HG02759 (cell line): ENCODE data around the gene RASSF8.

Experiments used
- ATAC-seq: cut with Tn5 transposase; IDR thresholded peaks from one replicate; pipeline ENCODE4 v1.9.1; 2021; ENCODE audit warnings: mild to moderate bottlenecking, moderate library complexity; ENCODE audit not compliant: unreplicated experiment

RASSF8 gene

DNA sequence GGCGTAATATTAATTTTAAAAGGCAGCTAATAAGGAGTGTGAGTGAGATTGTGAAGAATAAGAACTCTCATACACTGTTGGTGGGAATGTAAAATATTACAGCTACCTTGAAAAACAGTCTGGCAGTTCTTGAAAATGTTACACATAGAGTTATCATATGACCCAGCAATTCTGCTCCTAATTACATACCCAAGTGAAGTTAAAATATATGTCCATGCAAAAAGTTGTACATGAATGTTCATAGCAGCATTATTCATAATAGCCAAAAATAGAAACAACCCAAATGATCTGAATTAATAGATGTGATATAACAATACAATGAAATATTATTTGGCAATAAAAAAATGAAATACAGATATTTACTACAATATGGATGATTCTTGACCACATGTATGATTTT, 68.2 kb downstream of the RASSF8 start:
- ATAC-seq, result no peak

DNA sequence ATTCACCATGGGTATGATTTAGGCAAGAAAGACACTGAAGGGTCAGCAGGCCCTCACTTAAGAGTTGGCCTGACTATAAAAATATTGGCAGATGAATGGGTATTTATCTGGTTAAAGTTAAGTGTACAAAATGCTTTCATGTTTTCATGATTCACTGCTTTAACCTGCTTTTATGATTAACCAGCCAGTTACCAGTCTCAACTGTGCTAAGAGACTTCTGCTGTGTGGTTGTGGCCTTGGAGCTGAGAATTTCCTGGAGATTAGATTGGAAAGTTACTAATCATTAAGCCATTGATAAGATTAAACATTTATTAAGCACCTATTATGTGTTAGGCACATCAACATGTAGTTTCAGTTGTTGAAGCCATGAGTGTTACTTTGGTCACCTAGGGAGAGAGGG, 68.9 kb downstream of the RASSF8 start:
- no peak for ATAC-seq

DNA sequence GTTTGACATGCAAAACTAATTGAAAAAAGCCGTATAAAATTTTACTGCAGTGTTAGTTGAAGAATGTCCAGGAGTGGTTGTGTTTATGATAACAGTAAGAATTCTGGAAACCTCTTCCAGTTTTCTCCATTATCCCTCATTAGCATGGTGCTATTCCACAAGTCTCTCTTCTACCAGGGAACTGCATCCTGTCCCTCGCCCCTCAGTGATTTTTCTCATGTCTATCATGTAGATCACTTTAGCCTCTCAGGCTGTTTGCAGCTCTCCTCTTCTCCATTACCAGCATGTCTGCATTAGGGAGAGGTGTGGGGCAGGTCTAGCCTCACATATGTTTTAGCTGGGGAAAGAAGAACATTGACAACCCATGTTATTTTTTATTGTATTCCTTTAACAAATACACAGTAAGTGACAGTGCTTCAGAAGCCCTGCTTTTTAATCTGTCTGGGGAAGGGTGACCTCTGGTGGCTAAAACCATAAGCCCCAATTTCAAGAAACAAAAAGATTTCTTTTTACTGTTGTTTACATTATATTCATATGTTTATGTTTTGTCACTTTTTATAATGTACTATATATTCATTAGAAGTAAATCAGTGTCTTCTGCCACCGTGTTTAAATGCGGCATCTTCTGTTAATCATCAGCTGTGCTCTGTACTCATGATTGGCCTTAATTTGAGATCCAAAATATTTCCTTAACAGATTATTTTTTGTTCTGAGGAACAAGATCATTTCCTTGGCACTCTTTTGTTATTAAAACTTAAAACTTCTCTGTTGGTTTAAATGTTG, 70.7 kb downstream of the RASSF8 start:
- ATAC-seq, result no peak

DNA sequence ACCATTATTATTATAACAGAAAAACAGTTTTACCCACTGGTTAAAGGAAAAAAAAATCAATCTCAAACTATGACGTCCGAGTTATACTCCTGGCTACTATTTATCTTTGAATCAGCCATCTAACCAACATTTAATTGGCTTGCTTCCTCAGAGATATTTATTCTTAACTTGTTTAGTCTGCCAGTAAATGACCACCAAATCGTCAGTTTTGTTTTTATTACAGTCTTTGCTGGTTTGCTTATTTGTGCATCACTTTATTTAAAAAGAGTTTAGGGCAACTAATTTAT, 71.2 kb downstream of the RASSF8 start:
- ATAC-seq, result no peak

DNA sequence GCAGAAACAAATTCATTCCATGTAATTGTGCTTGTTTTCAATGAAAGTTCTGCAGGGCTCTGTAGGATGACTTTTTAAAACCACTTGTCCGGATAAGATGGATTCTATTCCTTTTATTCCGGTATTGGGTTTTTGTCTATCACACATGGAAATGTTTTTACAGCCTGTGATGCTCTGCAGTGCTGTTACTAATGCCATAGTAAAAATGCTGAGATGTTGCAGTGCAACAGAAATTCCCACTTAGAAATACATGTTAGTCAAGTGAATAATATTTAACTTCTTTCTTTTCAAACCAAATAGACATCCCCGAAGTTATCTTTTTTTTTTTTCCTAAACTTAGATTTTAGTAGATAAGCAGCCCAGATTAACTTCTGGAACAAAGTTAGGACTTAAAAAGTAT, 71.9 kb downstream of the RASSF8 start:
- no peak for ATAC-seq

DNA sequence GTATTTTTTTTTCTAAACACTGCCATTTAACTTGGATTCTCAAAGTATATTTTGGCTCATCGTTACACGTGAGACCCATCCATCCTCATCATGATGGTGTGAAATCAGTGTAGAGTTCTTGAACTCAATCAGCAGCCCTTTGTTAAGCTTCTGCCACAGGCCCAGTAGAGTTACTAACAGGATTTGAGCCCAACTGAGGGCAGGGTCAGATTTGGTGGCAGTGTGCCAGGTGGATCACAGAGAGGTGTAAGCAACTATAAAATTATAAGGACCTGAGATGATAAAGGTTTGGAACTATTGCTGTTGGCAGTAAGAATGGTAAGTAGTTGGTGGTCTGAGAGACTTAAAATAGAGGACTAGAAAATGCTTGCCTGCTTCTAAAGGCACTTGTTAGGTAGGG, 72.8 kb downstream of the RASSF8 start:
- ATAC-seq, result no peak

DNA sequence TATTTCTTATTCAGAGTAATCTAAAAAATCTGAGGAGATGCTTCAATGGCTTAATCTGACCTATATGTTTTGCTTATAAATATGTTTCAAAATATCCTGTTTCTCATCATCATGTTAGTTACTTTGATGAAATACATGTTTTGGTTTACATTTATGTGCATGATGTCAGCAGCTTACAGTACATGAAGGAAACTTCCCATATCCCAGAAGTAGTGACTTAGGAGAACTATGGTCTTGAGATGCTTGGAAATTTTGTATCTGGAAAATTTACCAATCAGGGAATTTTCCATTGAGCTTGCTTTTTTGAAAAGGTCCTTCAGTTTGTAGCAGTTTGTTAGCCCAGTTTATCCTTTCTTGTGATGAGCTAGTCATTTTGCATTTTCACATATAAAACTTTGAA, 73.3 kb downstream of the RASSF8 start:
- ATAC-seq, result no peak

DNA sequence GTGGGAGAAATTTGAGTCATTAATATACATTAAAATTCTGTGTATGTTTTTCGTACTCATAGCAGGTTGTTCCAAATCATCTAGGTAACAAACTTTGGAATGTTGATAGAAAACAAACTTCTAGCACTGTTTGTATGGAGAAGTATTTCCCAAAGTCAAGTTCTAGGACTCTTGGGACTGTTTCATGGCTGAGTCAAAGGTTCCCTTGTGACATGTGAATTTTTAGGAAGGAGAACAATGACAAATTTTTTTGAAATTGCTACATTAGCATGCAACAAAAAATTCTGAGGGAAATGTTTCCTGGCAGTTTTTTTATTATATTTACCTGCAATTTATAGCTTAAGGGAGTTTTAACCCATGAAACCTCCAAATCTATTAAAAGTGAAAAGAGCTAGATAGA, 73.8 kb downstream of the RASSF8 start:
- no peak for ATAC-seq

DNA sequence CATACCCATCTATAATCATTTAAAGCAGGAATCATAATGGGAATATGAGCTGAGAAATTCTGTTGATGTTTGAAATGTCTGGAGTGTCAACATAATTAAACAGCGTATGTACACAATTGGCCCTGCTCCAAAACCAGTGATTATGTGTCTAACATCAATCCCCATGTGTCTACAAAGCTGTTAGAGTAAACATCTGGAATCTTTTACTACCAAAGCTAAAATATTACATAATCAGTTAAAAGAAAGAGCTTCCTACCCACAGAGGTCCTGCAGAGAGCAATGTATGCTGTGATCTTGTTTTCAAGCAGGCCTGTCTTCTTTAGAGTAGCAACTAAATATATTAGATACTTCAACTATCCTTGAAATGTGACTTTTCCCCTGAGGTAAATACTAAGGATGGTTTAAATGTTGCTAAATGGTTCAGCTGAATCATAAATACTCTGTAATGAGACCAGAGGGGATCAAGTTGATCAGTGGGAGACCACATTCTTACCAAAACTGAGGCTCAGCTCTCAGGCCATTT, 74.3 kb downstream of the RASSF8 start:
- ATAC-seq, result no peak

DNA sequence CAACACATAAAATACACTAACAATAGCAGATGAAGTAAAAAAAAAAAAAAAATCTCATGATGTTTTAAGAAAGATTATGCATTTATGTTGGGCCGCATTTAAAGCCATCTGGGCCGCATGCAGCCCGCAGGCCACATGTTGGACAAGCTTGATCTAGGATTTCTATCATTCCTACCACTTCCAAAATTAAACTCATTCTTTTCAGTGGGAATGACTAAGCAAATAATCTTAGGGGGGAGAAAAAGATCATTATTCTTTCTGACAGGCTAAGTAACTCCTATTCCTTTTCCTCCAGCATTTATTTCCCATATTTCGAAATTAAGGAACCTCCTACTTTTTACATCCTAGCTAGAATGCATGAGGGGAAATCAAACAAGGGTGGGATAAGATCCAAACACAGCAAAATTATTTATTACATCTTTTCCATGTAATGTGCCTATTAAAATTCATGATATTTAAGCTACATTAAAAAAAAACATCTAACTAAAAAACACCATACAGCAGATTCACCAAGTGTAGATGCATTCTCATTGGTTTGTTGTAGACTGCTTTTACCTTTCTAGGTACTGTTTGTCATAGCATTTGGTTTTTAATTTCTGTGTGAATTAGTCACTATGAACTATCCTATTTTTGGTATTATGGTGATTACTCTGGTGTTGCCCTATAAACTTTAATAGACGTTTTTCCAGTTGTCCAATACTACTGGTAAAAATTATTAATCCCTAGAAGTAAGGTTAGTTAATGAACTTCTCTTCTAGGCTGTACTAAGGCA, 76.1 kb downstream of the RASSF8 start:
- ATAC-seq, result no peak

DNA sequence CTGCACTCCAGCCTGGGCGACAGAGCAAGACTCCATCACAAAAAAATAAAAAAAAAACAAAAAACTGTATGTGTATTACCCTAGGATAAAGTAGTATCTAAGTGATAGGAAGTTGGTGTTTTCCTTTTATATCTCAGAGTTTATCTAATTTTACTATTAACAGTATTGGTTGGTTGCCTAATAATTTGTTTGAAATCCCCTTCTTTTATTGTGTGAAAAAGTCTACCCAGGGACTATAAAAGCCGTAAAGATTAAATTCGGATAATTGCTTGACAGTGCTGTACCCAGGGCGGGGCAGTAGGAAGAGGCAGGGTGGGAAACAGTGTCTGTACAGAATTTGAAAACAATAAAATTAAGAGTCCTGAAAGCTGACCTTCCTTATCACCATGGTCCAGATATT, 78.4 kb downstream of the RASSF8 start:
- no peak for ATAC-seq

DNA sequence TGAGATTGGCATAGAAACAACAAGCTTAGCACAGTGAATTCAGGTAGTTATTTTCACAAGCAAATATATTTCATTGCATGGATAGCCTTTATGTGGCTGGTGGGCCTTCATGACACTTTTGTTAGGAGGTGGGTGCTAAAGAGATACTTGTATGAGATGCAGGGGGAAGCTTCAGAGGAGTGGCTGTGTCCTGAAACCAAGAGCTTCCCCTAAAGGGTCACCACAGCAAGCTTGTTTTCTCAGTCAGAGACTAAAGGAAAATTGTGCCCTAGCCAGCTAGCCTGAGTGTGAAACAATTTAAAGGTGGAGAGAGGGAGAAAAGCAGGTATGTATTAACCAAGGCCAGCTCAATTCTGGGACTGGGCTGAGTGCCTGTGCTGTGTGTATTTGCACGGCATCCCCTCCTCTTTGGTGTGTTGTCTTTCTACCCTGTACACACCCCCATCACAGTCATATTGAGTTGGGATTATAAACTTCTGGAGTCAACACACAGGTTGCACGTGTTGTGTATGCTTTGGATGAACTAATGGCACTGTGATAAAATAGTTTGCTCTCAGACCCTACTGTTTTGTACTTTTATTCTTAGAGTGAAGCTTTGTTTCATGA, 79.2 kb downstream of the RASSF8 start:
- no peak for ATAC-seq

DNA sequence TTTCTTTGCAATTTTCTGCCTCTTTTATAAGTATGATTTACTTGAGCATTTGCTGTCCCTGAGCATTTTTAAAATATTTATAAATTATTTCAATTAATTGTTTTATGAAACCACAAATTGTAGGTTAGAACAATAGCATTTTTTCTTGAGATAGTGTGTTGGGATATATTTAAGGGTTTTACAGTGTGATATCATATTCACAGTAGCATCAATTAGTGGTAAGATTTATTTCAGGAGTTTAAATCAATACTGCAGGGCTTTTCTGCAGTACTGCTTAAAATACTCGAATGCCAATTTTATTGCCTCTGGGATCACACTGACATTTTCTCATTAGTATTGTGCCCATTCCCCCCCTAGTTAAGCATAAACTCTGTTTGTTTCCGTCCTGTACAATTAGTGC, 84.2 kb downstream of the RASSF8 start:
- no peak for ATAC-seq

DNA sequence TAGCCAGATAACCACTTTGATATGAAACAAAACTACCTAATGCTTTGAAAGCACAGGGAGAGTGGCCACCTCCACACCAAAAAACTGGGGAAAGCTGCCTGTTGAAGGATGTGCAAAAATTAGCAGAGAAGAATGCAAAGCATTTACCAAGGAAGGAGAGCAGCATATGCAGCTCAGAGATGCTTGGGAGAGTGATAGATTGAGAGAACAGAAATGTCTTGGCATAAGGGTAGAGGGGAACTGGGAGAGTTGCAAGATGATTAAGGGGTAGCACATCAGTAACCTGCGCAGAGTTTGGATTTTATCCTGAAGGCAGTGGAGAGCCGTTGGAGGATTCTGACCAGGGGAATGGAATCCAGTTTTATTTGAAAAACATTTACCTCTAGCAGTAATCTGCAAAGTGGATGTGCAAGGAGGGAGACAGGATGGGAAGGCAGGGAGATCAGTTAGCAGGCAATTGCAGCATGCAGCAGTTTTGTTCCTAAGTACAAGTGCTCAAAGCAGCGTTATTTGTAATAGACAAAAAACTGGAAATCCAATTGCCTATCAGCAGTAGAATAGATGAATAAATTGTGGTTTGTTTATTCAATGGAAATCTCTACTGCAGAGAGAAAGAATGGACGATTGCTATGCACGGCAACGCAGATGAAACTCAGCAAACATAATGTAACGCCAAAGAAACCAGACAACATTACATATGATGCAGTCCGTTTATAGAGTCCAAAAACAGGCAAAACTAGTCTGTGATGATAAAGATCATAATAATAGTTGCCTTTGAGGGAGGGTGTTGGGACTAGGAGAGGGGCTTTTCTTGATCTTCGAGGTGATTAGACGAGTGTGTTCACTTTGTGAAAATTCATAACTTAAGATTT, 84.9 kb downstream of the RASSF8 start:
- ATAC-seq, result no peak

DNA sequence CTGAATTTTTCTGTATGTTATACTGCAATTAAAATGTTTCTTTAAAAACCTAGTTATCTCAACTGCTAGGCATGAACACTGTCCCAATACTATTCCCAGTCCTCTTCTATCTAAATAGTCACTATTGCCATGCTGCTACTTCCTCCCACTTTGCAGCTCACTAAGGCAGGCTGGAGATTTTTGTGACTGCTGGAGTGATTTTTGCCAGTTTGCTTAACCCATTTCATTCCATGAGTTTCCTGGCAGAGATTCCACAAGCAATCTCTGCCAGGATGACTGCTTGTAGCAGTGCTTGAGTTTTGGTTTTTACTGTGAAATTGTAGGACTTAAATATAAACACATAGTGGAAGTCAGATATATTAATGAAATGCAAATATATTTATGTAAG, 85.5 kb downstream of the RASSF8 start:
- ATAC-seq, result no peak

DNA sequence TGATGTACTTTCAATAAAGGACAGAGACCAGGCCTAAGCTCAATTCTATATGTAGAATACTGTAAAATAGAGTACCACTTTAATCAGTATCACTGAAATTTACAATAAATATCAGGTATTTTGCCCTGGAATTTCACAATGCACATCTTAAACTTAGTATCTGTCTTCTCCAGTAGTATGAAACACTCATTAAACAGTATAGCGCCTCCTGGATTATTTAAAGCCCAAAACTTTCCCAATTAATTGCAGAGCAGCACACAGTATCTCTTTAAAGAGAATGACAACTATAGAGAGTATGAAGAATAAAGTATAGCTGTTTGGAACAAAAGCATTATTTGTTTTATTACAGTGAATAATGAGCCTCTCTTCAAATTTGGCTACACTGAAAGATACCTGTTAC, 86.1 kb downstream of the RASSF8 start:
- no peak for ATAC-seq

DNA sequence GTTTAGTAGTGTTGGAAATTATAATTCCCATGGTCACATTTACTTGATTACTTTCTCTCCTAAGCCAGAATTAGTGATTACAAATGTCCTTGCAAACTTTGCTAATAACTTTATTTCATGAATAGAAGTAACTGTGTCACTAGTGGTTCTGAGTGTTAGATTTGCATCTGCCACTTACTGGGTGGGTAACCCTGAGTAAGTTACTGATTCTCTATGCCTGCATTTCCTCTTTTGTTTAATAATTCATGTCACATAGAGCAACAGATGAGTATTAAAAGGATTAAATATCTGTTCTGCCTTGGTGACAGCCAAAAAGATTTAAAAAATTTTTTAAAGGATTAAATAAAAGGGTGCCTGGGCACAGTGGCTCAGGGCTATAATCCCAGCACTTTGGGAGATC, 87.7 kb downstream of the RASSF8 start:
- ATAC-seq, result no peak

DNA sequence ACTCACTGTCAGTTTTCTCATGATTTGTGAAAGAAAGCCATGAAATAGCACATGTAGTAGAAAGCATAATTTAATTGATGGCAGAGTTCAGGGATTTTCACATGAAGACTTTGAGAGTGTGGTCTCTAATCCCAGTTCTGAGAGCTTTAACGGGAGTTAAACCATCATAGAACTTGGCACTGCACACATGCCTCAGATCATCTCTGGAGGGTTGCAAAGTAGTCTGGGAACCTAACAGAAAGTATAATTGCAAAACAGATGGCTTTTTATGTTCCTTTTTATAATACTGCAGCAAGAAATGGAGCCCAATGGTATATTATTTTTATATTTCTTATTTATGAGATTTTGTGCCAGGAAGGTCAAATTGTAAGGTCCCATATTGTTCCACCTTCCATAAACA, 88.4 kb downstream of the RASSF8 start:
- no peak for ATAC-seq

DNA sequence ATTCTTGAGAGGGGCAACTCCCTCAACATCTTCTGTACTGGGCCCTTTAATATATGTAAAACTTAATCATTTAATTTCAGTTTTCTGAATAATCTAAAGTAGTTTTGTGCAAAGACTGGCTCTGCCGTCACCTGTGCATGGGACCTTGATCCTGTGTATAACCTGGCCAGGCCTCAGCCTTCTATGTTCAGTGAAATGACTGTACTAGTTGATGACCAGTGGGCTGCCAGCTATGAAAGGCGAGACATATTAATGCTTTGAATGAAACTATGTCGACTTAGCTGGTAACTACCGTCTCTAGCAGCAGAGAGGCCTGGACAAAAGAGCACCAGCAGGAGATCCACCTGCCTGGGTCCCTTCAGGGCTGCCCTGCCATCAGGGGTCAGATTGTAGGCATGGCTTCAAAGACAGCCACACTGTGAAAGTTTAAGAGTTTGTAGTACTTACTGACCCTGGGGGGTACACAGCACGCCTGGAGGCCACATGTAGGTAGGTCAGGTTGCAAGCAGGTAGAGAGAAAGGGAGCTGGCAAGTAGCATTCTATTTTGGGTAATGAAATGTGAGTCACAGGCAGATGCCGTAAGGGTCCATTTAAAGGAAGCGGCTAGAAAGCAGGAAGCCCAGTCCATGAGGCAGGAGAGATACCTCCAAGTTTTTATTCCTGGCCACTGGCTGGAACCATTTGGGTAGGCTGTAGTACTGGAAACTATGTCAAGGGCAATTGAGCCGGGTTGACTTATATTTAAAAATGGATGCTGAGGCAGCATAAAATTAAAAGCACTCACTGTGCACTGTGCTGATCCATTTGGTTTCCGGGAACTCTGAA, 89.1 kb downstream of the RASSF8 start:
- no peak for ATAC-seq

DNA sequence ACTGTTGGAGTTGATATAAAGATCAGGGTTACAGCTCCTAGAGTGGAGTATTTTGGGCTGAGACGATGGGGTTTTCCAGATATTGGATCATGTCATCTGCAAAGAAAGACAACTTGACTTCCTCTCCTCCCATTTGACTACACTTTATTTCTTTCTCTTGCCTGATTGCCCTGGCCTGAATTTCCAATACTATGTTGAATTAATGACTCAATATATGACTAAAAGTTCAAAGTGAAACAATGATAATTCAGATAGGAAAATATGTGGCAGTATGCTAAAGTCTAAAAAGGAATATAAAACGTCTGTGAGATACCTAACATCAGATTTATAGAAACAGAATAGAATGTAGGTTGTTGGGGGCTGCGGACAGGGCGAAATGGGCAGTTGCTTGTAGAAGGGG, 94.2 kb downstream of the RASSF8 start:
- ATAC-seq, result no peak
